ENCODE data around the gene MAPT. TPM values are rescaled to one million over a fixed set of nuclear protein-coding genes. Genes with fewer than 3 reads are reported as not detected.
"Not testable (repeated sequence)": the region's sequence is repeated elsewhere in the genome, so short reads cannot be mapped to it uniquely, and the experiment has no call there.

The MAPT gene
- polyA plus RNA-seq, 3 donors: 0.04 TPM; not detected in 2

DNA sequence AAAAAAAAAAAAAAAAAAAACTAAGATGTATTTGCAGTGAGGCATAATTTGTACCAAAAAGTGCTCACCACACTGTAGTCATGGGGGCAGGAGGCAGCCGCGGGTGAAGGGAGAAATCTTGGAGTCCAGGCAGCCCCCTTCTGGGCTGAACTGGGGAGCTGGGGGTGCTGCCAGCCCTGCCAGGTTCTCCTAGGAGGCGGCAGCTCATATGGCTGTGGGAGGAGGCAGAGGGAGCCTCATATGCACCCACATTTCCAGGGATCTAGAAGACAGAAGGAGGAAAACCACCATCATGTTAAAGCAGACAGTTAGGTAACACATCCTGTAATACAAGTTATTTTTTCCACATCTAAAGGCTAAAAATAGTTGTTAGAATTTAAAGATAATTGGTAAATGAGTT, 16.3 kb downstream of the MAPT start:
- Histone ChIP-seq H3K4me2 (replicated peaks; ENCODE audit: extremely low read depth, low read length, poor library complexity, severe bottlenecking) (no peak overlapping the region), H3K4me3 (replicated peaks in 1 of 3; ENCODE audit: low read depth in 2 of 3, low read length in 3 of 3) (no peak overlapping the region), H3K27me3 (ENCODE audit: control insufficient read depth in 2 of 2, insufficient read depth in 2 of 2, low read length in 2 of 2) (peaks cover 0 to 2% of the 10 kb centered on the region in 2 donors), H2AFZ (ENCODE audit: insufficient read depth, low read depth, low read length, poor library complexity, severe bottlenecking) (no peak overlapping the region), H3K79me2 (ENCODE audit: insufficient read depth, low read length) (no peaks in the 10 kb centered on the region), H3K4me1 (ENCODE audit: control insufficient read depth in 1 of 2, insufficient read depth in 2 of 2, low read length in 2 of 2) (no peaks in the 10 kb centered on the region), H3K9ac (ENCODE audit: insufficient read depth, low read length, poor library complexity, severe bottlenecking) (no peak overlapping the region), H3K27ac (ENCODE audit: low read depth in 1 of 2, low read length in 2 of 2) (no peak overlapping the region), H4K20me1 (ENCODE audit: insufficient read depth, low read length) (no peaks in the 10 kb centered on the region), H3K9me3 (replicated peaks in 1 of 2; ENCODE audit: control insufficient read depth in 1 of 2, insufficient read depth in 1 of 2, low read length in 2 of 2) (peaks cover 0 to 4% of the 10 kb centered on the region in 2 donors), H3K36me3 (replicated peaks in 1 of 2; ENCODE audit: control insufficient read depth in 1 of 2, insufficient read depth in 2 of 2, low read length in 2 of 2) (no peaks in the 10 kb centered on the region)
- WGBS (ENCODE audit: insufficient coverage): 71% methylated on average over 2 of the region's 3 CpGs
- Mint-ChIP-seq H3K9me3 (peaks cover 0 to 12% (median 8%) of the 10 kb centered on the region in 7 donors), H3K36me3 (no peaks in the 10 kb centered on the region), H3K4me3 (no peak overlapping the region), H3K27ac (no peak overlapping the region), H3K4me1 (no peaks in the 10 kb centered on the region), H3K27me3 (ENCODE audit: low read depth in 3 of 3) (peaks cover 18 to 36% (median 27%) of the 10 kb centered on the region in 3 donors)
- intact Hi-C loops (cut with micrococcal nuclease): no loop called here
- no peak for DNase-seq
- TF ChIP-seq, protein P1, sequence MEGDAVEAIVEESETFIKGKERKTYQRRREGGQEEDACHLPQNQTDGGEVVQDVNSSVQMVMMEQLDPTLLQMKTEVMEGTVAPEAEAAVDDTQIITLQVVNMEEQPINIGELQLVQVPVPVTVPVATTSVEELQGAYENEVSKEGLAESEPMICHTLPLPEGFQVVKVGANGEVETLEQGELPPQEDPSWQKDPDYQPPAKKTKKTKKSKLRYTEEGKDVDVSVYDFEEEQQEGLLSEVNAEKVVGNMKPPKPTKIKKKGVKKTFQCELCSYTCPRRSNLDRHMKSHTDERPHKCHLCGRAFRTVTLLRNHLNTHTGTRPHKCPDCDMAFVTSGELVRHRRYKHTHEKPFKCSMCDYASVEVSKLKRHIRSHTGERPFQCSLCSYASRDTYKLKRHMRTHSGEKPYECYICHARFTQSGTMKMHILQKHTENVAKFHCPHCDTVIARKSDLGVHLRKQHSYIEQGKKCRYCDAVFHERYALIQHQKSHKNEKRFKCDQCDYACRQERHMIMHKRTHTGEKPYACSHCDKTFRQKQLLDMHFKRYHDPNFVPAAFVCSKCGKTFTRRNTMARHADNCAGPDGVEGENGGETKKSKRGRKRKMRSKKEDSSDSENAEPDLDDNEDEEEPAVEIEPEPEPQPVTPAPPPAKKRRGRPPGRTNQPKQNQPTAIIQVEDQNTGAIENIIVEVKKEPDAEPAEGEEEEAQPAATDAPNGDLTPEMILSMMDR (IDR thresholded peaks at IDR 0.05): no peak

DNA sequence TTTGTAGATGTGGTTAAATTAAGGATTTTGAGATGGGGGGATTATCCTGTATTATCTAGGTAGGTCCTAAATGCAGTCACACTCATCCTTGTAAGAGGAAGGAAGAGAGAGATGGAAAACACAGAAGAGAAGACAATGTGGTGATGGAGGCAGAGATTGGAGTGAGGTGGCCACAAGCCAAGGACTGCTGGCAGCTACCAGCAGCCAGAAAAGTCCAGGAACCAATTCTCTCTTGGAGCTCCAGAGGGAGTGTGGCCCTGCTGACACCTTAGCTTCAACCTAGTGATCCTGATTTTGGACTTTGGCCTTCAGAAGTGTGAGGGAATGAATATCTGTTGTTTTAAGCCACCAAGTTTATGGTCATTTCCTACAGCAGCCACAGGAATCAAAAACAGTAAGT, 18.0 kb downstream of the MAPT start:
- no peaks in the 10 kb centered on the region for H3K4me1 ChIP-seq (ENCODE audit: control insufficient read depth in 1 of 2, insufficient read depth in 2 of 2, low read length in 2 of 2)
- no peak overlapping the region for H3K27ac ChIP-seq (ENCODE audit: low read depth in 1 of 2, low read length in 2 of 2)
- Mint-ChIP-seq H3K27ac (no peak overlapping the region), H3K27me3 (ENCODE audit: low read depth in 3 of 3) (peaks cover 18 to 30% (median 20%) of the 10 kb centered on the region in 3 donors), H3K4me3 (no peak overlapping the region), H3K36me3 (no peaks in the 10 kb centered on the region), H3K9me3 (peaks cover 0 to 12% (median 8%) of the 10 kb centered on the region in 7 donors), H3K4me1 (no peaks in the 10 kb centered on the region)
- TF ChIP-seq, protein P1 (IDR thresholded peaks at IDR 0.05): no peak
- intact Hi-C loops (cut with micrococcal nuclease): no loop called here
- no peak overlapping the region for H3K4me3 ChIP-seq (replicated peaks in 1 of 3; ENCODE audit: low read depth in 2 of 3, low read length in 3 of 3)
- no peak overlapping the region for H2AFZ ChIP-seq (ENCODE audit: insufficient read depth, low read depth, low read length, poor library complexity, severe bottlenecking)
- no peak for DNase-seq
- no peaks in the 10 kb centered on the region for H3K79me2 ChIP-seq (ENCODE audit: insufficient read depth, low read length)
- H3K9ac ChIP-seq (ENCODE audit: insufficient read depth, low read length, poor library complexity, severe bottlenecking): no peak overlapping the region
- no peaks in the 10 kb centered on the region for H4K20me1 ChIP-seq (ENCODE audit: insufficient read depth, low read length)
- no peaks in the 10 kb centered on the region for H3K36me3 ChIP-seq (replicated peaks in 1 of 2; ENCODE audit: control insufficient read depth in 1 of 2, insufficient read depth in 2 of 2, low read length in 2 of 2)
- no peak overlapping the region for H3K4me2 ChIP-seq (replicated peaks; ENCODE audit: extremely low read depth, low read length, poor library complexity, severe bottlenecking)
- peaks cover 0 to 2% of the 10 kb centered on the region in 2 donors for H3K27me3 ChIP-seq (ENCODE audit: control insufficient read depth in 2 of 2, insufficient read depth in 2 of 2, low read length in 2 of 2)
- peaks cover 0 to 4% of the 10 kb centered on the region in 2 donors for H3K9me3 ChIP-seq (replicated peaks in 1 of 2; ENCODE audit: control insufficient read depth in 1 of 2, insufficient read depth in 1 of 2, low read length in 2 of 2)

DNA sequence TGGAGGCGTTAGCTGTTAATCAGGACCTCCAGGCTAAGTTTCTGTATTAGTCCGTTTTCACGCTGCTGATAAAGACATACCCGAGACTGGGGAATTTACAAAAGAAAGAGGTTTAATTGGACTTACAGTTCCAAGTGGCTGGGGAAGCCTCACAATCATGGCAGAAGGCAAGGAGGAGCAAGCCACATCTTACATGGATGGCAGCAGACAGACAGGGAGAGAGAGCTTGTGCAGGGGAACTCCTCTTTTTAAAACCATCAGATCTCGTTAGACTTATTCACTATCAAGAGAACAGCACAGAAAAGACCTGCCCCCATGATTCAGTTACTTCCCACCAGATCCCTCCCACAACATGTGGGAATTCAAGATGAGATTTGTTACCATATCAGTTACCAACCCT, 18.7 kb downstream of the MAPT start:
- H3K36me3 Mint-ChIP-seq; DNase-seq; H3K79me2 ChIP-seq (ENCODE audit: insufficient read depth, low read length); H3K4me1 Mint-ChIP-seq; H3K36me3 ChIP-seq (replicated peaks in 1 of 2; ENCODE audit: control insufficient read depth in 1 of 2, insufficient read depth in 2 of 2, low read length in 2 of 2); H3K4me2 ChIP-seq (replicated peaks; ENCODE audit: extremely low read depth, low read length, poor library complexity, severe bottlenecking); H3K4me3 ChIP-seq (replicated peaks in 1 of 3; ENCODE audit: low read depth in 2 of 3, low read length in 3 of 3); H4K20me1 ChIP-seq (ENCODE audit: insufficient read depth, low read length); H3K9me3 ChIP-seq (replicated peaks in 1 of 2; ENCODE audit: control insufficient read depth in 1 of 2, insufficient read depth in 1 of 2, low read length in 2 of 2); H3K27ac ChIP-seq (ENCODE audit: low read depth in 1 of 2, low read length in 2 of 2); H3K27me3 ChIP-seq (ENCODE audit: control insufficient read depth in 2 of 2, insufficient read depth in 2 of 2, low read length in 2 of 2); H3K9ac ChIP-seq (ENCODE audit: insufficient read depth, low read length, poor library complexity, severe bottlenecking); H3K4me1 ChIP-seq (ENCODE audit: control insufficient read depth in 1 of 2, insufficient read depth in 2 of 2, low read length in 2 of 2); H3K27ac Mint-ChIP-seq; H2AFZ ChIP-seq (ENCODE audit: insufficient read depth, low read depth, low read length, poor library complexity, severe bottlenecking); H3K4me3 Mint-ChIP-seq; intact Hi-C loops (cut with micrococcal nuclease): not testable (repeated sequence)
- Mint-ChIP-seq H3K27me3 (ENCODE audit: low read depth in 3 of 3) (peaks cover 17 to 27% (median 20%) of the 10 kb centered on the region in 3 donors), H3K9me3 (peaks cover 0 to 12% (median 8%) of the 10 kb centered on the region in 7 donors)
- 100% methylated on average over 3 of the region's 5 CpGs for WGBS (ENCODE audit: insufficient coverage)
